GM23338 (cell line): ENCODE results near the gene ZMYM5. TPM values are rescaled to one million over a fixed set of nuclear protein-coding genes. Genes with fewer than 3 reads are reported as not detected.

Experiments
- ATAC-seq: fragments of 200-7000 bp; cut with Tn5 transposase; 3 replicates; pipeline ENCODE4 v1.9.1; 2020
- DNase-seq: peaks from one replicate; pipeline ENCODE4 v3.0.0-alpha.2; 2015; ENCODE audit warnings: low spot score
- H2AFZ ChIP-seq: fragments of 200-600 bp; sonication (generic); 2 replicates; pipeline ENCODE4 v1.8.0; 2016; ENCODE audit warnings: antibody characterized with exemption, mild to moderate bottlenecking, moderate library complexity
- H3F3A ChIP-seq: fragments of 200-600 bp; sonication (generic); replicated peaks from 2 replicates; pipeline ENCODE4 v1.8.0; 2017; ENCODE audit warnings: antibody characterized with exemption, mixed run types, low read depth
- H3K27ac ChIP-seq: fragments of 200-600 bp; sonication (generic); 2 replicates; pipeline ENCODE4 v1.6.1; 2016; ENCODE audit warnings: low read depth
- H3K27me3 ChIP-seq: fragments of 200-600 bp; sonication (generic); 2 replicates; pipeline ENCODE4 v1.8.0; 2016; ENCODE audit warnings: mild to moderate bottlenecking, mixed run types, moderate library complexity; ENCODE audit not compliant: insufficient read depth
- H3K36me3 ChIP-seq: fragments of 200-600 bp; sonication (generic); 2 replicates; pipeline ENCODE4 v1.8.0; 2016; ENCODE audit warnings: mild to moderate bottlenecking; ENCODE audit not compliant: insufficient read depth
- H3K4me1 ChIP-seq: fragments of 200-600 bp; sonication (generic); 2 replicates; pipeline ENCODE4 v1.8.0; 2016; ENCODE audit warnings: mild to moderate bottlenecking, moderate library complexity; ENCODE audit not compliant: insufficient read depth
- H3K4me2 ChIP-seq: fragments of 200-600 bp; sonication (generic); 2 replicates; pipeline ENCODE4 v1.7.1; 2017; ENCODE audit warnings: mixed run types
- H3K4me3 ChIP-seq: fragments of 200-600 bp; sonication (generic); 2 replicates; pipeline ENCODE4 v1.6.1; 2016; ENCODE audit warnings: mixed run types
- H3K79me2 ChIP-seq: fragments of 200-600 bp; sonication (generic); replicated peaks from 2 replicates; pipeline ENCODE4 v1.8.0; 2017; ENCODE audit warnings: mild to moderate bottlenecking; ENCODE audit not compliant: insufficient read depth
- H3K9me2 ChIP-seq: fragments of 200-600 bp; sonication (generic); 2 replicates; pipeline ENCODE4 v1.8.0; 2017; ENCODE audit not compliant: insufficient read depth
- H4K20me1 ChIP-seq: fragments of 200-600 bp; sonication (generic); replicated peaks from 2 replicates; pipeline ENCODE4 v1.8.0; 2017; ENCODE audit warnings: mild to moderate bottlenecking; ENCODE audit not compliant: insufficient read depth
- H3K27ac Mint-ChIP-seq: 2 replicates; pipeline ENCODE4 v1.8.0; 2020; ENCODE audit warnings: inconsistent platforms, mild to moderate bottlenecking, moderate library complexity, mixed read lengths
- H3K27me3 Mint-ChIP-seq: 3 replicates; pipeline ENCODE4 v1.8.0; 2022; ENCODE audit warnings: low read depth, mild to moderate bottlenecking, moderate library complexity, mixed read lengths, inconsistent platforms; ENCODE audit not compliant: insufficient read depth, poor library complexity
- H3K36me3 Mint-ChIP-seq: 3 replicates; pipeline ENCODE4 v1.8.0; 2021; ENCODE audit warnings: low read depth, mild to moderate bottlenecking, inconsistent platforms, moderate library complexity, mixed read lengths
- H3K4me1 Mint-ChIP-seq: 3 replicates; pipeline ENCODE4 v1.8.0; 2020; ENCODE audit warnings: mild to moderate bottlenecking, inconsistent platforms, mixed read lengths
- H3K4me3 Mint-ChIP-seq: 3 replicates; pipeline ENCODE4 v1.8.0; 2021; ENCODE audit warnings: moderate library complexity, mild to moderate bottlenecking, inconsistent platforms, mixed read lengths
- H3K9me3 Mint-ChIP-seq: 3 replicates; pipeline ENCODE4 v1.8.0; 2020; ENCODE audit warnings: moderate library complexity, mild to moderate bottlenecking, inconsistent platforms, mixed read lengths
- EZH2 ChIP-seq: fragments of 200-600 bp; sonication (generic); IDR thresholded peaks from one replicate; pipeline ENCODE4 v1.8.0; 2017; ENCODE audit warnings: antibody characterized with exemption, mild to moderate bottlenecking, low read depth; ENCODE audit not compliant: unreplicated experiment
- JUNB ChIP-seq: IDR thresholded peaks from one replicate; pipeline ENCODE4 v1.6.1; 2016; ENCODE audit warnings: antibody characterized with exemption; ENCODE audit not compliant: unreplicated experiment
- NANOG ChIP-seq: IDR thresholded peaks from 2 replicates; pipeline ENCODE4 v1.6.1; 2016; ENCODE audit warnings: antibody characterized with exemption, borderline replicate concordance
- POLR2AphosphoS5 ChIP-seq: IDR thresholded peaks from 2 replicates; pipeline ENCODE4 v1.6.1; 2016; ENCODE audit warnings: antibody characterized with exemption, low read depth
- STAT1 ChIP-seq: IDR thresholded peaks from one replicate; pipeline ENCODE4 v1.6.1; 2016; ENCODE audit warnings: antibody characterized with exemption; ENCODE audit not compliant: unreplicated experiment
- ZNF114 ChIP-seq: fragments of 250-450 bp; sonication (Bioruptor Pico); IDR thresholded peaks from 2 replicates; pipeline ENCODE4 v1.5.0; 2020; ENCODE audit warnings: mild to moderate bottlenecking, moderate library complexity
- ZNF331 ChIP-seq: fragments of 250-450 bp; sonication (Bioruptor Pico); IDR thresholded peaks from 2 replicates; pipeline ENCODE4 v1.5.0; 2020; ENCODE audit warnings: low read depth, mild to moderate bottlenecking, moderate library complexity
- polyA plus RNA-seq: library from polyadenylated mRNA; unstranded; fragments of >200 nt; fragmentation: Nextera tagmentation; extraction: Ambion mirVana; gene quantifications from 2 replicates; pipeline ENCODE4 v1.2.1, GENCODE V29; 2016
- total RNA-seq: library from RNA; depleted of rRNA; stranded (reverse); fragments of >200 nt; shearing (Covaris generic); gene quantifications from 2 replicates; pipeline ENCODE4 v1.2.3, GENCODE V29; 2014
- TF ChIP-seq, protein P1 (sequence below), 2 experiments: fragments of 200-600 bp in 1 of 2; sonication (generic) in 1 of 2; conservative IDR thresholded peaks; 2 replicates each; pipeline versions ENCODE4 v1.5.1 to v1.6.1; 2016 to 2017; ENCODE audit warnings: antibody characterized with exemption in 2 of 2, low read depth in 2 of 2, mild to moderate bottlenecking in 2 of 2, moderate library complexity in 1 of 2
- TF ChIP-seq, protein P2 (sequence below): IDR thresholded peaks from one replicate; pipeline ENCODE4 v1.6.1; 2018; ENCODE audit warnings: antibody characterized with exemption; ENCODE audit not compliant: unreplicated experiment

Gene ZMYM5
- total and polyA plus RNA-seq, 2 experiments from 2014 or later = 11.2 to 17.2 TPM

DNA sequence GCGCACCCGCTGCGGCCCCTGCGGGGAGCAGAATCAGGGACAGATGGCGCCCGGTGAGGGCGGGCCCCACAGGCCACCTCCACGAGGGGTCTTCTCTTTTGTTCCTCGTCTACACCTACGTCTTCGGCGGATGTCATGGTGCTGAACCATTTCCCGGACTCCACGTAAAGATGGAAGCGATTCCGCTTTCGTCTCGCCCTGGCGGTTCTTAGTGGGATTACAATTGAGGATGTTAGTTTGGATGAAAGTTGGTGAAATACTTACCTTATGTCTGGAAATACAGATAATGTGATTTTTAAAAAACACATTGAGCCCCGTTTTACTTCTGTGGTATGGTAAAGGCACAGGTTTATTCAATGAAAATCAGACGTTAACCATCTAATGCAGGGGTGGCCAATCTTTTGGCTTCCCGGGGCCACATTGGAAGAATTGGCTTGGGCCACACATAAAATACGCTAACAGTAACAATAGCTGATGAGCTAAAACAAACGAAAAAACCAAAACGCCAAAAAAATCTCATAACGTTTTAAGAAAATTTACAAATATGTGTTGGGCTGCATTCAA lies 1.4 kb upstream of the ZMYM5 start (continued):
- TF ChIP-seq, protein P1, sequence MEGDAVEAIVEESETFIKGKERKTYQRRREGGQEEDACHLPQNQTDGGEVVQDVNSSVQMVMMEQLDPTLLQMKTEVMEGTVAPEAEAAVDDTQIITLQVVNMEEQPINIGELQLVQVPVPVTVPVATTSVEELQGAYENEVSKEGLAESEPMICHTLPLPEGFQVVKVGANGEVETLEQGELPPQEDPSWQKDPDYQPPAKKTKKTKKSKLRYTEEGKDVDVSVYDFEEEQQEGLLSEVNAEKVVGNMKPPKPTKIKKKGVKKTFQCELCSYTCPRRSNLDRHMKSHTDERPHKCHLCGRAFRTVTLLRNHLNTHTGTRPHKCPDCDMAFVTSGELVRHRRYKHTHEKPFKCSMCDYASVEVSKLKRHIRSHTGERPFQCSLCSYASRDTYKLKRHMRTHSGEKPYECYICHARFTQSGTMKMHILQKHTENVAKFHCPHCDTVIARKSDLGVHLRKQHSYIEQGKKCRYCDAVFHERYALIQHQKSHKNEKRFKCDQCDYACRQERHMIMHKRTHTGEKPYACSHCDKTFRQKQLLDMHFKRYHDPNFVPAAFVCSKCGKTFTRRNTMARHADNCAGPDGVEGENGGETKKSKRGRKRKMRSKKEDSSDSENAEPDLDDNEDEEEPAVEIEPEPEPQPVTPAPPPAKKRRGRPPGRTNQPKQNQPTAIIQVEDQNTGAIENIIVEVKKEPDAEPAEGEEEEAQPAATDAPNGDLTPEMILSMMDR (conservative IDR thresholded peaks at IDR 0.05; ENCODE audit: low read depth in 2 of 2) = peak; percentile 48 to 73

DNA sequence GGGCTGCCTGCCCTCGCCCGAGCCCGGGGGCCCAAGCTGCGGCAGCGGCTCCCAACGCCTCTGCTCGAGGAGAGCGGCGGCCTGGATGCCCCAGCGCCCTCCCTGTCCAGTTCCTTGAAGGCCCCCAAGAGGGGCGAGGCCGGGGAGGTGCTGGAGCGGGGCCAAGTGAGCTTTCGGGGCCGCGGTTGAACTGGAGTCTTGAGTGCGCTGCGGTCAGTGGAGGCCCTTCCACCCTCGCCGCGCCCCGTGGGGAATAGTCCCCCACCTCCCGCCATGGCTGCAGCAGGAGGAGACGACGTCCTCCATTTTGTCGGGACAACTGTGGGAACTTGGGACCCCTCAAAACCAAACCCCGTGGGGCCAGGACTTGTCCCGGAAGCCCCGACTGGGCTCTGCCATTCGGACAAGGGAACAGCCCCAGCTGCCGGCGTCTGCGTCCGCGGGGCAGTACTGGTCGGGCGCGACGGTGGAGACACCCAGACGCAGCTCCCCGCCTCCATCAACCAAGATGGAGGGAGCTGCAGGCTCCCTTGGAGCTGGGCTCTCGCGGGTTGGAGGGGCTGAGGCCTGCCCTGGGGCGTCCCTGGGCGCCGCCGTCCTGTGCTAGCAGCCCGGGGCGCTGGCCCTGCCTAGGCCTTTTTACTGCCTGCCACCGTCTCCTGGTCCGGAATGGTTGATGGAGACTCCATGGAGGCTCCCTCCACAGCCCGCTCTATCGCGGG lies 736 bp upstream of the ZMYM5 start:
- Histone ChIP-seq H3K79me2 (peaks cover 34% of the 10 kb centered on the region), H3K36me3 (peaks cover 9% of the 10 kb centered on the region; the same call in 1 of the 2 replicates), H3K9me2 (no peaks in the 10 kb centered on the region), H3K4me3 (peak overlapping the region; percentile 99), H4K20me1 (peaks cover 11% of the 10 kb centered on the region; the same call in 1 of the 2 replicates), H3K27me3 (no peaks in the 10 kb centered on the region), H3F3A (peaks cover 14% of the 10 kb centered on the region), H2AFZ (peak overlapping the region; percentile 4), H3K27ac (peak overlapping the region; percentile 99), H3K4me1 (peaks cover 21% of the 10 kb centered on the region), H3K4me2 (peak overlapping the region; percentile 71)
- TF ChIP-seq NANOG (no peak), ZNF331 (CRISPR knock-in tag) (no peak), EZH2 (no peak), STAT1 (no peak), JUNB (no peak), POLR2AphosphoS5 (peak; percentile 13; the same call in 1 of the 2 replicates), ZNF114 (CRISPR knock-in tag) (peak; percentile 80; the same call in 1 of the 2 replicates)
- TF ChIP-seq, protein P2, sequence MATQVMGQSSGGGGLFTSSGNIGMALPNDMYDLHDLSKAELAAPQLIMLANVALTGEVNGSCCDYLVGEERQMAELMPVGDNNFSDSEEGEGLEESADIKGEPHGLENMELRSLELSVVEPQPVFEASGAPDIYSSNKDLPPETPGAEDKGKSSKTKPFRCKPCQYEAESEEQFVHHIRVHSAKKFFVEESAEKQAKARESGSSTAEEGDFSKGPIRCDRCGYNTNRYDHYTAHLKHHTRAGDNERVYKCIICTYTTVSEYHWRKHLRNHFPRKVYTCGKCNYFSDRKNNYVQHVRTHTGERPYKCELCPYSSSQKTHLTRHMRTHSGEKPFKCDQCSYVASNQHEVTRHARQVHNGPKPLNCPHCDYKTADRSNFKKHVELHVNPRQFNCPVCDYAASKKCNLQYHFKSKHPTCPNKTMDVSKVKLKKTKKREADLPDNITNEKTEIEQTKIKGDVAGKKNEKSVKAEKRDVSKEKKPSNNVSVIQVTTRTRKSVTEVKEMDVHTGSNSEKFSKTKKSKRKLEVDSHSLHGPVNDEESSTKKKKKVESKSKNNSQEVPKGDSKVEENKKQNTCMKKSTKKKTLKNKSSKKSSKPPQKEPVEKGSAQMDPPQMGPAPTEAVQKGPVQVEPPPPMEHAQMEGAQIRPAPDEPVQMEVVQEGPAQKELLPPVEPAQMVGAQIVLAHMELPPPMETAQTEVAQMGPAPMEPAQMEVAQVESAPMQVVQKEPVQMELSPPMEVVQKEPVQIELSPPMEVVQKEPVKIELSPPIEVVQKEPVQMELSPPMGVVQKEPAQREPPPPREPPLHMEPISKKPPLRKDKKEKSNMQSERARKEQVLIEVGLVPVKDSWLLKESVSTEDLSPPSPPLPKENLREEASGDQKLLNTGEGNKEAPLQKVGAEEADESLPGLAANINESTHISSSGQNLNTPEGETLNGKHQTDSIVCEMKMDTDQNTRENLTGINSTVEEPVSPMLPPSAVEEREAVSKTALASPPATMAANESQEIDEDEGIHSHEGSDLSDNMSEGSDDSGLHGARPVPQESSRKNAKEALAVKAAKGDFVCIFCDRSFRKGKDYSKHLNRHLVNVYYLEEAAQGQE = no peak
- Mint-ChIP-seq H3K36me3 (peaks cover 19% of the 10 kb centered on the region), H3K27ac (peak overlapping the region; percentile 93), H3K9me3 (peaks cover 5% of the 10 kb centered on the region; the same call in 1 of the 3 replicates), H3K4me3 (peak overlapping the region; percentile 83), H3K4me1 (peaks cover 22% of the 10 kb centered on the region), H3K27me3 (peaks cover 12% of the 10 kb centered on the region)
- ATAC-seq (peak; percentile 43), DNase-seq (peak; percentile 57)
